IMR-90 (cell line): ENCODE measurements around the gene ZSWIM5. TPM values are rescaled to one million over a fixed set of nuclear protein-coding genes. Genes with fewer than 3 reads are reported as not detected.

ENCODE experiments used
- ATAC-seq: fragments of 200-7000 bp; cut with Tn5 transposase; 2 replicates; pipeline ENCODE4 v1.9.1; 2020; ENCODE audit warnings: low read depth, mild to moderate bottlenecking, moderate library complexity
- BruUV-seq: library from RNA; stranded (reverse); fragments of 400-500 nt; replicated peaks from 2 replicates; lab custom pipeline; 2021; lab: Mats Ljungman, UMichigan
- CTCF ChIA-PET: fragments of 300-600 bp; formaldehyde crosslinking; extraction: SDS; loops from one replicate; lab custom pipeline; 2021; ENCODE audit warnings: antibody characterized with exemption; lab: Yijun Ruan, JAX
- POLR2A ChIA-PET: fragments of 300-600 bp; sonication (Branson Sonifier 250); formaldehyde crosslinking; loops from one replicate; lab custom pipeline; 2022; ENCODE audit warnings: antibody characterized with exemption; ENCODE audit not compliant: unreplicated experiment; lab: Charles Lee
- DNase-seq: peaks from one replicate; pipeline ENCODE4 v3.0.0; 2013
- H2AFZ ChIP-seq: replicated peaks from 2 replicates; pipeline ENCODE3; 2013; ENCODE audit warnings: low read length, mild to moderate bottlenecking; ENCODE audit not compliant: poor library complexity
- H2AK5ac ChIP-seq: 2 replicates; pipeline ENCODE4 v1.6.1; 2013; ENCODE audit warnings: low read depth, low read length, inconsistent platforms
- H2AK9ac ChIP-seq: replicated peaks from 2 replicates; pipeline ENCODE3; 2013; ENCODE audit warnings: mild to moderate bottlenecking, low read depth, low read length, moderate library complexity; ENCODE audit not compliant: poor library complexity
- H2BK120ac ChIP-seq: 2 replicates; pipeline ENCODE4 v1.6.1; 2013; ENCODE audit warnings: low read depth, low read length, inconsistent platforms
- H2BK15ac ChIP-seq: 3 replicates; pipeline ENCODE4 v1.6.1; 2013; ENCODE audit warnings: low read depth, low read length, inconsistent platforms
- H2BK20ac ChIP-seq: 2 replicates; pipeline ENCODE4 v1.6.1; 2013; ENCODE audit warnings: low read depth, mild to moderate bottlenecking, inconsistent platforms, low read length, moderate library complexity
- H2BK5ac ChIP-seq: 2 replicates; pipeline ENCODE4 v1.6.1; 2013; ENCODE audit warnings: mild to moderate bottlenecking, low read depth, low read length, inconsistent platforms; ENCODE audit not compliant: poor library complexity, severe bottlenecking
- H3K14ac ChIP-seq: replicated peaks from 2 replicates; pipeline ENCODE4 v1.6.1; 2013; ENCODE audit warnings: low read depth, low read length, inconsistent platforms
- H3K18ac ChIP-seq: 2 replicates; pipeline ENCODE4 v1.6.1; 2013; ENCODE audit warnings: low read depth, low read length, control low read depth
- H3K23ac ChIP-seq: 2 replicates; pipeline ENCODE4 v1.6.1; 2013; ENCODE audit warnings: low read depth, low read length, inconsistent platforms
- H3K27ac ChIP-seq: 2 replicates; pipeline ENCODE4 v1.5.1; 2013; ENCODE audit warnings: mild to moderate bottlenecking, control low read depth, low read length; ENCODE audit not compliant: insufficient read depth
- H3K27me3 ChIP-seq: 2 replicates; pipeline ENCODE4 v1.6.1; 2013; ENCODE audit warnings: low read length; ENCODE audit not compliant: control insufficient read depth, insufficient read depth
- H3K36me3 ChIP-seq: 2 replicates; pipeline ENCODE4 v1.6.1; 2013; ENCODE audit warnings: low read length, mixed read lengths; ENCODE audit not compliant: control insufficient read depth, insufficient read depth
- H3K4ac ChIP-seq: 2 replicates; pipeline ENCODE4 v1.6.1; 2013; ENCODE audit warnings: low read depth, low read length, inconsistent platforms
- H3K4me1 ChIP-seq: 2 replicates; pipeline ENCODE4 v1.6.1; 2013; ENCODE audit warnings: low read length, mixed read lengths; ENCODE audit not compliant: control insufficient read depth, insufficient read depth
- H3K4me2 ChIP-seq: 2 replicates; pipeline ENCODE4 v1.6.1; 2013; ENCODE audit warnings: low read depth, mild to moderate bottlenecking, control low read depth, low read length, moderate library complexity
- H3K4me3 ChIP-seq: 2 replicates; pipeline ENCODE4 v1.5.1; 2013; ENCODE audit warnings: low read depth, mild to moderate bottlenecking, control low read depth, low read length, moderate library complexity; ENCODE audit not compliant: insufficient read depth
- H3K56ac ChIP-seq: 2 replicates; pipeline ENCODE4 v1.6.1; 2013; ENCODE audit warnings: low read length, inconsistent platforms; ENCODE audit not compliant: insufficient read depth; ENCODE audit errors: extremely low read depth
- H3K79me1 ChIP-seq, 2 experiments: 2 replicates each; pipeline ENCODE4 v1.6.1; 2013; ENCODE audit warnings: low read length in 2 of 2, inconsistent platforms in 1 of 2, low read depth in 1 of 2
- H3K9ac ChIP-seq: 2 replicates; pipeline ENCODE4 v1.6.1; 2013; ENCODE audit warnings: low read depth, low read length, control low read depth
- H3K9me1 ChIP-seq: 2 replicates; pipeline ENCODE4 v1.6.1; 2013; ENCODE audit warnings: low read length, inconsistent platforms; ENCODE audit not compliant: insufficient read depth
- H3K9me3 ChIP-seq: 2 replicates; pipeline ENCODE4 v1.6.1; 2013; ENCODE audit warnings: low read length; ENCODE audit not compliant: control insufficient read depth, insufficient read depth
- H4K20me1 ChIP-seq: 2 replicates; pipeline ENCODE4 v1.6.1; 2013; ENCODE audit warnings: low read length, inconsistent platforms; ENCODE audit not compliant: insufficient read depth
- H4K5ac ChIP-seq: 2 replicates; pipeline ENCODE4 v1.6.1; 2013; ENCODE audit warnings: mild to moderate bottlenecking, low read depth, low read length, control low read depth
- H4K8ac ChIP-seq, 2 experiments: 2 replicates each; pipeline ENCODE4 v1.6.1; 2013; ENCODE audit warnings: low read depth in 2 of 2, low read length in 2 of 2, control low read depth in 1 of 2, inconsistent platforms in 1 of 2
- H4K91ac ChIP-seq: 2 replicates; pipeline ENCODE4 v1.6.1; 2013; ENCODE audit warnings: low read depth, low read length, inconsistent platforms; ENCODE audit not compliant: insufficient read depth
- CEBPB ChIP-seq: IDR thresholded peaks from 2 replicates; pipeline ENCODE4 v1.6.1; 2012; ENCODE audit warnings: low read depth, low read length, improper control_type of control experiment
- CHD1 ChIP-seq: IDR thresholded peaks from 2 replicates; pipeline ENCODE4 v1.6.1; 2012; ENCODE audit warnings: low read depth, low read length, improper control_type of control experiment
- CTCF ChIP-seq: conservative IDR thresholded peaks from 2 replicates; pipeline ENCODE4 v1.5.1; 2012; ENCODE audit warnings: mild to moderate bottlenecking, low read depth, low read length, improper control_type of control experiment
- ELK1 ChIP-seq: fragments of 150-350 bp; IDR thresholded peaks from 2 replicates; pipeline ENCODE4 v1.6.1; 2016; ENCODE audit warnings: low read depth, mild to moderate bottlenecking, low read length, moderate library complexity, borderline replicate concordance
- MAFK ChIP-seq: IDR thresholded peaks from 2 replicates; pipeline ENCODE4 v1.6.1; 2012; ENCODE audit warnings: low read depth, low read length, improper control_type of control experiment
- MAZ ChIP-seq: IDR thresholded peaks from 2 replicates; pipeline ENCODE4 v1.6.1; 2012; ENCODE audit warnings: low read depth, mild to moderate bottlenecking, low read length, improper control_type of control experiment, moderate library complexity, borderline replicate concordance
- POLR2A ChIP-seq: IDR thresholded peaks from 2 replicates; pipeline ENCODE4 v1.6.1; 2012; ENCODE audit warnings: mild to moderate bottlenecking, low read depth, low read length
- SMC3 ChIP-seq: fragments of 150-350 bp; IDR thresholded peaks from 2 replicates; pipeline ENCODE4 v1.6.1; 2016; ENCODE audit warnings: low read depth, mild to moderate bottlenecking, antibody characterized with exemption, low read length, moderate library complexity
- WGBS, 2 experiments: methylation state at CpG; one replicate each; pipeline versions ENCODE4 v1.1.5 to v1.1.7; 2013; ENCODE audit warnings: missing lambda C conversion rate in 2 of 2; ENCODE audit not compliant: insufficient read length in 1 of 2; ENCODE audit errors: extremely low coverage in 2 of 2; 5-methylcytosine and 5-hydroxymethylcytosine counted together
- dilution Hi-C: fragments of 300-500 bp; cut with HindIII; formaldehyde crosslinking; loops from one replicate; pipeline ENCODE4 v1.14.3; 2018; ENCODE audit warnings: low sequenced_read_pairs; ENCODE audit not compliant: unreplicated experiment
- in situ Hi-C: fragments of 300-500 bp; cut with MboI; formaldehyde crosslinking; loops from 3 replicates; pipeline ENCODE4 v1.14.3; 2019; ENCODE audit warnings: low sequenced_read_pairs, inconsistent platforms, mixed read lengths
- intact Hi-C: fragments of 100-400 bp; cut with micrococcal nuclease; formaldehyde crosslinking; loops from 2 replicates; pipeline ENCODE4 v1.10.0; 2022
- polyA plus RNA-seq, 3 experiments: library from polyadenylated mRNA; depleted of rRNA; stranded (reverse); fragments of >200 nt; gene quantifications; 2 replicates each; pipeline ENCODE4 v1.2.3, GENCODE V29; 2012; ENCODE audit warnings: low replicate concordance in 1 of 3
- total RNA-seq: library from RNA; depleted of rRNA; stranded (reverse); fragments of >200 nt; gene quantifications from 2 replicates; pipeline ENCODE4 v1.2.3, GENCODE V29; 2012

ZSWIM5 gene
- total and polyA plus RNA-seq, 2 of the 4 experiments (the other 2 are of a cell fraction) = under 0.01 to 0.03 TPM

- no CpG with 5 or more reads among the region's 1 CpG for WGBS, 2 experiments
- Histone ChIP-seq H4K5ac (no peak overlapping the region), H2AK5ac (no peak overlapping the region), H3K4me2 (no peak overlapping the region), H3K79me1 (no peaks in the 10 kb centered on the region), H4K20me1 (no peaks in the 10 kb centered on the region), H2BK5ac (no peak overlapping the region), H3K56ac (no peak overlapping the region), H4K8ac (no peak overlapping the region), H3K18ac (no peak overlapping the region), H3K9me1 (no peaks in the 10 kb centered on the region), H2BK20ac (no peak overlapping the region), H3K14ac (no peak overlapping the region), H3K4me3 (no peak overlapping the region), H3K4me1 (no peaks in the 10 kb centered on the region), H3K27ac (no peak overlapping the region), H3K23ac (no peak overlapping the region), H2BK15ac (no peak overlapping the region), H2AFZ (no peak overlapping the region), H2BK120ac (no peak overlapping the region), H3K36me3 (no peaks in the 10 kb centered on the region), H4K91ac (no peak overlapping the region), H3K4ac (no peak overlapping the region), H2AK9ac (no peak overlapping the region), H3K9me3 (no peaks in the 10 kb centered on the region), H3K9ac (no peak overlapping the region), H3K27me3 (peaks cover 3% of the 10 kb centered on the region)
- in situ Hi-C loops (no loop called here), intact Hi-C loops (no loop called here), dilution Hi-C loops (no loop called here)
- DNase-seq (no peak), ATAC-seq (no peak)
- POLR2A ChIA-PET = no interaction called here
- no TSS peak for BruUV-seq
- TF ChIP-seq SMC3 (no peak), CTCF (no peak), MAZ (no peak), CEBPB (no peak), CHD1 (no peak), ELK1 (no peak), POLR2A (no peak), MAFK (no peak)
- CTCF ChIA-PET = no interaction called here
Observed at GRCh38 chr1:45230537-45230936, 24.1 kb upstream of the ZSWIM5 start.
